H1 (cell line): ENCODE measurements around the gene SPTB. TPM values are rescaled to one million over a fixed set of nuclear protein-coding genes. Genes with fewer than 3 reads are reported as not detected.

ENCODE experiments used
- CTCF ChIA-PET: fragments of 300-600 bp; sonication (Branson Sonifier 250); formaldehyde crosslinking; loops from one replicate; lab custom pipeline; 2021; ENCODE audit not compliant: partially characterized antibody; lab: Charles Lee
- POLR2A ChIA-PET: fragments of 300-600 bp; sonication (Branson Sonifier 250); formaldehyde crosslinking; loops from one replicate; lab custom pipeline; 2021; ENCODE audit warnings: inconsistent platforms; ENCODE audit not compliant: partially characterized antibody; lab: Charles Lee
- DNase-seq, 2 experiments: peaks; one replicate each; pipeline versions ENCODE4 v3.0.0 to v3.0.0-alpha.2; 2010 to 2022; ENCODE audit warnings: low spot score in 2 of 2, low read depth in 1 of 2, mixed read lengths in 1 of 2
- FAIRE-seq: peaks from 2 replicates; lab custom pipeline; 2011; peaks lifted over from hg19 to GRCh38; lab: Jason Lieb, UNC
- H2AFZ ChIP-seq: 2 replicates; pipeline ENCODE4 v1.8.1; 2012; ENCODE audit warnings: low read length, inconsistent platforms
- H2AK5ac ChIP-seq: 2 replicates; pipeline ENCODE4 v1.6.1; 2013; ENCODE audit warnings: low read depth, low read length
- H2BK120ac ChIP-seq: replicated peaks from 2 replicates; pipeline ENCODE3; 2013; ENCODE audit warnings: low read depth, low read length, inconsistent platforms
- H2BK12ac ChIP-seq: 2 replicates; pipeline ENCODE4 v1.6.1; 2013; ENCODE audit warnings: low read depth, low read length
- H2BK15ac ChIP-seq: 2 replicates; pipeline ENCODE4 v1.6.1; 2013; ENCODE audit warnings: low read length
- H2BK20ac ChIP-seq: 2 replicates; pipeline ENCODE4 v1.6.1; 2013; ENCODE audit warnings: low read length
- H2BK5ac ChIP-seq: 2 replicates; pipeline ENCODE4 v1.6.1; 2013; ENCODE audit warnings: low read depth, low read length
- H3K14ac ChIP-seq: 2 replicates; pipeline ENCODE4 v1.6.1; 2013; ENCODE audit warnings: inconsistent platforms; ENCODE audit not compliant: insufficient read length
- H3K18ac ChIP-seq: 2 replicates; pipeline ENCODE4 v1.6.1; 2013; ENCODE audit warnings: low read length; ENCODE audit errors: extremely low read depth
- H3K23ac ChIP-seq: 2 replicates; pipeline ENCODE4 v1.6.1; 2013; ENCODE audit warnings: inconsistent platforms; ENCODE audit not compliant: insufficient read length
- H3K23me2 ChIP-seq: 2 replicates; pipeline ENCODE4 v1.6.1; 2013; ENCODE audit warnings: low read depth, low read length
- H3K27ac ChIP-seq: 2 replicates; pipeline ENCODE4 v1.6.1; 2011; ENCODE audit warnings: low read depth, low read length, inconsistent platforms
- H3K27me3 ChIP-seq, 4 experiments: replicated peaks in 1 of 4; 1 replicate in 1 of 4; 2 replicates in 3 of 4; pipeline versions ENCODE4 v1.6.1 to v1.8.1; 2011 to 2013; ENCODE audit warnings: low read length in 3 of 4, mild to moderate bottlenecking in 3 of 4, inconsistent platforms in 2 of 4, mixed read lengths in 2 of 4, moderate library complexity in 1 of 4; ENCODE audit not compliant: control insufficient read depth in 3 of 4, insufficient read depth in 3 of 4; ENCODE audit errors: extremely low read depth in 1 of 4
- H3K36me3 ChIP-seq, 4 experiments: 2 replicates each; pipeline versions ENCODE4 v1.6.1 to v1.8.1; 2011 to 2013; ENCODE audit warnings: mild to moderate bottlenecking in 4 of 4, low read length in 3 of 4, moderate library complexity in 2 of 4, control low read depth in 1 of 4, inconsistent platforms in 1 of 4; ENCODE audit not compliant: insufficient read depth in 4 of 4, control insufficient read depth in 2 of 4
- H3K4ac ChIP-seq: replicated peaks from 2 replicates; pipeline ENCODE3; 2013; ENCODE audit warnings: low read length, low read depth, mixed read lengths, inconsistent platforms; ENCODE audit not compliant: insufficient read length
- H3K4me1 ChIP-seq, 4 experiments: replicated peaks in 1 of 4; 1 replicate in 1 of 4; 2 replicates in 3 of 4; pipeline versions ENCODE4 v1.6.1 to v1.8.1; 2011 to 2013; ENCODE audit warnings: low read length in 3 of 4, inconsistent platforms in 2 of 4, mixed read lengths in 1 of 4; ENCODE audit not compliant: insufficient read depth in 4 of 4, control insufficient read depth in 3 of 4
- H3K4me2 ChIP-seq, 2 experiments: 2 replicates each; pipeline versions ENCODE4 v1.6.1 to v1.8.1; 2011 to 2013; ENCODE audit warnings: low read depth in 2 of 2, low read length in 2 of 2, control low read depth in 1 of 2, inconsistent platforms in 1 of 2, mild to moderate bottlenecking in 1 of 2; ENCODE audit not compliant: insufficient read depth in 1 of 2
- H3K4me3 ChIP-seq, 4 experiments: fragments of 200-600, 300-600 bp in 1 of 4; sonication (generic), shearing (Covaris generic), sonication (Bioruptor Twin) in 1 of 4; 2 replicates each; pipeline versions ENCODE4 v1.5.1 to v1.8.1; 2011 to 2016; ENCODE audit warnings: low read length in 4 of 4, low read depth in 3 of 4, control low read depth in 2 of 4, inconsistent platforms in 2 of 4, mild to moderate bottlenecking in 2 of 4, mixed read lengths in 1 of 4, moderate library complexity in 1 of 4; ENCODE audit not compliant: insufficient read depth in 2 of 4; ENCODE audit errors: extremely low read depth in 1 of 4
- H3K56ac ChIP-seq: replicated peaks from 2 replicates; pipeline ENCODE3; 2013; ENCODE audit warnings: low read depth, mild to moderate bottlenecking, mixed read lengths, low read length, inconsistent platforms; ENCODE audit not compliant: insufficient read length
- H3K79me1 ChIP-seq: 2 replicates; pipeline ENCODE4 v1.6.1; 2013; ENCODE audit warnings: low read depth, low read length, control low read depth
- H3K79me2 ChIP-seq, 2 experiments: 2 replicates each; pipeline versions ENCODE4 v1.6.1 to v1.8.1; 2012 to 2013; ENCODE audit warnings: low read length in 2 of 2, mild to moderate bottlenecking in 2 of 2, inconsistent platforms in 1 of 2; ENCODE audit not compliant: insufficient read depth in 2 of 2, control insufficient read depth in 1 of 2
- H3K9ac ChIP-seq, 4 experiments: replicated peaks in 1 of 4; 1 replicate in 1 of 4; 2 replicates in 3 of 4; pipeline versions ENCODE4 v1.6.1 to v1.8.1; 2011 to 2013; ENCODE audit warnings: low read depth in 3 of 4, low read length in 3 of 4, control low read depth in 2 of 4, mild to moderate bottlenecking in 2 of 4, moderate library complexity in 2 of 4, inconsistent platforms in 1 of 4; ENCODE audit errors: extremely low read depth in 1 of 4
- H3K9me3 ChIP-seq, 2 experiments: 2 replicates each; pipeline versions ENCODE4 v1.6.1 to v1.8.1; 2012 to 2013; ENCODE audit warnings: mild to moderate bottlenecking in 2 of 2, moderate library complexity in 2 of 2, control low read depth in 1 of 2, inconsistent platforms in 1 of 2, low read depth in 1 of 2, low read length in 1 of 2, mixed read lengths in 1 of 2; ENCODE audit not compliant: insufficient read depth in 2 of 2
- H4K20me1 ChIP-seq, 2 experiments: replicated peaks in 1 of 2; 2 replicates each; pipeline versions ENCODE3 to v1.8.1; 2011 to 2013; ENCODE audit warnings: inconsistent platforms in 2 of 2, low read length in 2 of 2, mild to moderate bottlenecking in 1 of 2; ENCODE audit not compliant: insufficient read depth in 2 of 2, control insufficient read depth in 1 of 2
- H4K5ac ChIP-seq: 2 replicates; pipeline ENCODE4 v1.6.1; 2013; ENCODE audit warnings: low read length, low read depth, mixed read lengths, inconsistent platforms; ENCODE audit not compliant: insufficient read length
- H4K8ac ChIP-seq: 2 replicates; pipeline ENCODE4 v1.8.0; 2013; ENCODE audit warnings: mild to moderate bottlenecking, moderate library complexity, low read length, inconsistent platforms; ENCODE audit not compliant: insufficient read depth; ENCODE audit errors: extremely low read depth
- H4K91ac ChIP-seq: replicated peaks from 2 replicates; pipeline ENCODE3; 2013; ENCODE audit warnings: low read length, mixed read lengths, inconsistent platforms; ENCODE audit not compliant: insufficient read length
- CREB1 ChIP-seq: IDR thresholded peaks from 2 replicates; pipeline ENCODE4 v1.6.1; 2012; ENCODE audit warnings: inconsistent platforms
- EP300 ChIP-seq, 2 experiments: IDR thresholded peaks; 1 replicate in 1 of 2; 2 replicates in 1 of 2; pipeline ENCODE4 v1.6.1; 2011 to 2012; ENCODE audit warnings: low read depth in 2 of 2, low read length in 2 of 2, mild to moderate bottlenecking in 2 of 2, borderline replicate concordance in 1 of 2, inconsistent platforms in 1 of 2, moderate library complexity in 1 of 2
- JUND ChIP-seq: IDR thresholded peaks from 2 replicates; pipeline ENCODE4 v1.6.1; 2011; ENCODE audit warnings: mild to moderate bottlenecking, improper control_type of control experiment, low read length
- KDM4A ChIP-seq: IDR thresholded peaks from one replicate; pipeline ENCODE4 v1.7.1; 2012; ENCODE audit warnings: low read depth, mild to moderate bottlenecking, moderate library complexity, low read length, inconsistent platforms; ENCODE audit not compliant: severe bottlenecking
- SIRT6 ChIP-seq: IDR thresholded peaks from one replicate; pipeline ENCODE4 v1.7.1; 2012; ENCODE audit warnings: low read length, inconsistent platforms
- SIX5 ChIP-seq: IDR thresholded peaks from 2 replicates; pipeline ENCODE4 v1.6.1; 2011; ENCODE audit warnings: mild to moderate bottlenecking, low read depth, low read length
- SP4 ChIP-seq: IDR thresholded peaks from 2 replicates; pipeline ENCODE4 v1.6.1; 2012; ENCODE audit warnings: low read length, inconsistent platforms
- TCF12 ChIP-seq: IDR thresholded peaks from 2 replicates; pipeline ENCODE4 v1.6.1; 2011; ENCODE audit warnings: low read depth, mild to moderate bottlenecking, low read length
- WGBS, 2 experiments: shearing (Covaris generic) in 1 of 2; methylation state at CpG; one replicate each; pipeline versions ENCODE4 v1.1.6 to v1.1.7; 2013 to 2015; ENCODE audit warnings: low lambda C conversion rate in 2 of 2, mixed read lengths in 2 of 2, inconsistent platforms in 1 of 2, low coverage in 1 of 2, missing lambda C conversion rate in 1 of 2; ENCODE audit not compliant: insufficient replicate concordance in 2 of 2, insufficient coverage in 1 of 2, insufficient read length in 1 of 2; ENCODE audit errors: extremely low coverage in 1 of 2, missing lambda C conversion rate in 1 of 2; 5-methylcytosine and 5-hydroxymethylcytosine counted together
- polyA plus RNA-seq, 7 experiments: library from polyadenylated mRNA; depleted of rRNA in 3 of 7; stranded (reverse) in 5 of 7; unstranded in 2 of 7; fragments of >200 nt in 5 of 7; fragments of 200-250 nt in 2 of 7; gene quantifications; 1 replicate in 5 of 7; 2 replicates in 1 of 7; 4 replicates in 1 of 7; pipeline versions ENCODE4 v1.2.1 to v1.2.3, GENCODE V29; 2011 to 2013; ENCODE audit warnings: missing spikeins in 2 of 7, mixed read lengths in 2 of 7
- total RNA-seq: library from RNA; stranded (reverse); fragmentation: NEBNext Ultra II Directional; extraction: Animal tissue kit (Norgen Biotek cat#: 25700); gene quantifications from 2 replicates; pipeline ENCODE4 v1.2.1, GENCODE V29; 2021

Gene SPTB
- total and polyA plus RNA-seq, 2 of the 8 experiments (the other 6 are each of a cell fraction or from before 2014, with no cell fraction given), result 0.30 to 2.4 TPM

GRCh38 chr14:64796369-64796768 is 83.3 kb downstream of the SPTB start:
- POLR2A ChIA-PET, result interaction anchor here (1.0 to 1.2 kb wide), 2 partner anchors 12 to 15 kb away, joined by 4 to 6 read pairs; no protein-coding TSS in a partner anchor
- FAIRE-seq, result no peak
- no peaks in the 10 kb centered on the region for H4K20me1 ChIP-seq

More at GRCh38 chr14:64796369-64796768, 83.3 kb downstream of the SPTB start:
- Histone ChIP-seq H3K9ac (no peak overlapping the region), H3K4ac (no peak overlapping the region), H3K36me3 (no peaks in the 10 kb centered on the region), H2AFZ (no peak overlapping the region), H3K56ac (no peak overlapping the region), H3K27me3 (no peaks in the 10 kb centered on the region), H2BK20ac (no peak overlapping the region), H3K18ac (no peak overlapping the region), H2BK120ac (no peak overlapping the region), H3K23me2 (no peaks in the 10 kb centered on the region), H4K5ac (no peak overlapping the region), H2BK15ac (no peak overlapping the region), H4K91ac (no peak overlapping the region), H3K27ac (no peak overlapping the region)
- WGBS, 2 experiments, result 90% methylated on average over 11 of the region's 11 CpGs; no CpG with 5 or more reads in 1 of the 2 experiments
- TF ChIP-seq TCF12 (no peak), SIRT6 (no peak), KDM4A (no peak), CREB1 (no peak), SP4 (no peak), JUND (no peak), EP300 (IDR thresholded peaks at IDR 0.05; ENCODE audit: borderline replicate concordance in 1 of 2, low read depth in 2 of 2, low read length in 2 of 2) (no peak), SIX5 (no peak)
- TF ChIP-seq, all 59 proteins: peak for 0
- Histone ChIP-seq H3K14ac (no peak overlapping the region), H2AK5ac (no peak overlapping the region), H3K4me3 (no peak overlapping the region), H3K4me1 (peaks cover 0 to 2% (median 0%) of the 10 kb centered on the region in 4 experiments; a peak in 1 of 7 replicates), H3K79me2 (no peaks in the 10 kb centered on the region), H3K79me1 (no peaks in the 10 kb centered on the region), H2BK5ac (no peak overlapping the region), H3K4me2 (no peak overlapping the region), H3K9me3 (no peaks in the 10 kb centered on the region; a peak in 1 of 4 replicates), H3K23ac (no peak overlapping the region), H2BK12ac (no peak overlapping the region), H4K8ac (no peak overlapping the region)
- no peak for DNase-seq
- CTCF ChIA-PET, result interaction anchor here (0.6 to 13.2 kb wide), 12 partner anchors 12 to 372 kb away, joined by 3 to 323 read pairs (median 4); no protein-coding TSS in a partner anchor
